A549 (cell line): ENCODE results near the gene CRYBG3. TPM values are rescaled to one million over a fixed set of nuclear protein-coding genes. Genes with fewer than 3 reads are reported as not detected.
A peak's percentile ranks its signal among the peaks of the same experiment; 100 is the strongest.

Source experiments
- ATAC-seq, 2 experiments: fragments of 200-7000 bp in 1 of 2; fragments of >200 bp in 1 of 2; cut with Nextera tagmentation in 1 of 2; cut with Tn5 transposase in 1 of 2; 3 replicates each; pipeline versions ENCODE4 v1.8.0 to v1.9.1; 2018 to 2020; ENCODE audit warnings: mild to moderate bottlenecking in 1 of 2, moderate library complexity in 1 of 2
- CTCF ChIA-PET: fragments of 300-600 bp; sonication (Branson Sonifier 250); formaldehyde crosslinking; extraction: SDS; loops from one replicate; lab custom pipeline; 2021; ENCODE audit warnings: antibody characterized with exemption, inconsistent platforms; lab: Yijun Ruan, JAX
- POLR2A ChIA-PET: fragments of 350-600 bp; formaldehyde crosslinking; extraction: SDS; loops from one replicate; lab custom pipeline; 2021; ENCODE audit warnings: antibody characterized with exemption, inconsistent platforms; lab: Yijun Ruan, JAX
- DNase-seq, 2 experiments: peaks; one replicate each; pipeline versions ENCODE4 v3.0.0 to v3.0.0-alpha.2; 2011 to 2016; ENCODE audit warnings: low read depth in 1 of 2, low spot score in 1 of 2
- FAIRE-seq: peaks from 2 replicates; lab custom pipeline; 2011; peaks lifted over from hg19 to GRCh38; lab: Jason Lieb, UNC
- H3K27ac ChIP-seq, 2 experiments: fragments of >200 bp; sonication (Bioruptor Twin); formaldehyde crosslinking; 3 replicates each; pipeline ENCODE4 v1.5.1; 2016 to 2017
- H3K4me1 ChIP-seq: fragments of >200 bp; sonication (Bioruptor Twin); formaldehyde crosslinking; 3 replicates; pipeline ENCODE4 v1.6.1; 2016
- H3K4me2 ChIP-seq: fragments of >200 bp; sonication (Bioruptor Twin); formaldehyde crosslinking; 3 replicates; pipeline ENCODE4 v1.6.1; 2016
- H3K4me3 ChIP-seq: fragments of >200 bp; sonication (Bioruptor Twin); formaldehyde crosslinking; 3 replicates; pipeline ENCODE4 v1.5.1; 2016
- H3K9me3 ChIP-seq: fragments of >200 bp; sonication (Bioruptor Twin); formaldehyde crosslinking; 3 replicates; pipeline ENCODE4 v1.6.1; 2016
- CBX2 ChIP-seq: fragments of 200-600 bp; sonication (generic); IDR thresholded peaks from 2 replicates; pipeline ENCODE4 v1.6.1; 2016; ENCODE audit warnings: low read depth, mild to moderate bottlenecking, borderline replicate concordance
- CEBPB ChIP-seq, 2 experiments: fragments of >200 bp in 1 of 2; sonication (Bioruptor Twin) in 1 of 2; formaldehyde crosslinking in 1 of 2; IDR thresholded peaks; 2 replicates each; pipeline ENCODE4 v1.6.1; 2012 to 2016
- CHD2 ChIP-seq: fragments of 150-350 bp; IDR thresholded peaks from 2 replicates; pipeline ENCODE4 v1.6.1; 2014; ENCODE audit warnings: low read length; ENCODE audit not compliant: partially characterized antibody
- CHD4 ChIP-seq: fragments of 200-600 bp; sonication (generic); IDR thresholded peaks from 2 replicates; pipeline ENCODE4 v1.6.1; 2016; ENCODE audit warnings: antibody characterized with exemption, mild to moderate bottlenecking, borderline replicate concordance
- E2F6 ChIP-seq: IDR thresholded peaks from 2 replicates; pipeline ENCODE4 v1.6.1; 2012; ENCODE audit warnings: low read depth, borderline replicate concordance
- EP300 ChIP-seq, 2 experiments: fragments of >200 bp; sonication (Bioruptor Twin); formaldehyde crosslinking; IDR thresholded peaks; 2 replicates in 1 of 2; 3 replicates in 1 of 2; pipeline ENCODE4 v1.6.1; 2016 to 2017
- HEYL ChIP-seq: fragments of 250-450 bp; sonication (Bioruptor Pico); IDR thresholded peaks from 2 replicates; pipeline ENCODE4 v1.8.0; 2021; ENCODE audit warnings: mild to moderate bottlenecking, moderate library complexity
- HOXB5 ChIP-seq: fragments of 250-450 bp; sonication (Bioruptor Pico); IDR thresholded peaks from 2 replicates; pipeline ENCODE4 v1.5.0; 2020; ENCODE audit warnings: mild to moderate bottlenecking, moderate library complexity
- KDM1A ChIP-seq: fragments of 200-600 bp; sonication (generic); IDR thresholded peaks from 2 replicates; pipeline ENCODE4 v1.6.1; 2016; ENCODE audit warnings: low read depth, mild to moderate bottlenecking
- KDM5A ChIP-seq: fragments of 200-600 bp; sonication (generic); IDR thresholded peaks from 2 replicates; pipeline ENCODE4 v1.6.1; 2016; ENCODE audit warnings: antibody characterized with exemption, mild to moderate bottlenecking
- MYC ChIP-seq: IDR thresholded peaks from 2 replicates; pipeline ENCODE4 v1.6.1; 2012; ENCODE audit warnings: mild to moderate bottlenecking, inconsistent platforms, low read length, improper control_type of control experiment, borderline replicate concordance
- NR3C1 ChIP-seq: fragments of >200 bp; sonication (Bioruptor Twin); formaldehyde crosslinking; IDR thresholded peaks from 3 replicates; pipeline ENCODE4 v1.6.1; 2017
- POLR2A ChIP-seq: IDR thresholded peaks from 2 replicates; pipeline ENCODE4 v1.6.1; 2012; ENCODE audit warnings: mild to moderate bottlenecking, low read length
- RAD21 ChIP-seq, 2 experiments: fragments of >200 bp in 1 of 2; sonication (Bioruptor Twin) in 1 of 2; formaldehyde crosslinking in 1 of 2; IDR thresholded peaks in 1 of 2; conservative IDR thresholded peaks in 1 of 2; 2 replicates in 1 of 2; 3 replicates in 1 of 2; pipeline ENCODE4 v1.6.1; 2012 to 2018; ENCODE audit warnings: inconsistent platforms in 1 of 2
- RCOR1 ChIP-seq: fragments of 150-350 bp; IDR thresholded peaks from 2 replicates; pipeline ENCODE4 v1.6.1; 2014; ENCODE audit warnings: antibody characterized with exemption, low read length, low read depth
- REST ChIP-seq: fragments of 200-600 bp; sonication (generic); IDR thresholded peaks from 2 replicates; pipeline ENCODE4 v1.6.1; 2016; ENCODE audit warnings: antibody characterized with exemption, mild to moderate bottlenecking, moderate library complexity
- RFX5 ChIP-seq: fragments of 450-650 bp; IDR thresholded peaks from 2 replicates; pipeline ENCODE4 v1.7.1; 2014; ENCODE audit warnings: antibody characterized with exemption, mild to moderate bottlenecking, moderate library complexity
- RNF2 ChIP-seq: fragments of 200-600 bp; sonication (generic); IDR thresholded peaks from 2 replicates; pipeline ENCODE4 v1.6.1; 2016; ENCODE audit warnings: low read depth, mild to moderate bottlenecking, antibody characterized with exemption, moderate library complexity, borderline replicate concordance
- TP53 ChIP-seq: fragments of 250-450 bp; sonication (Bioruptor Pico); IDR thresholded peaks from 2 replicates; pipeline ENCODE4 v1.5.0; 2021; ENCODE audit warnings: mild to moderate bottlenecking, moderate library complexity
- USF2 ChIP-seq: fragments of 450-650 bp; IDR thresholded peaks from 2 replicates; pipeline ENCODE4 v1.6.1; 2014; ENCODE audit warnings: antibody characterized with exemption
- ZC3H11A ChIP-seq: fragments of 450-650 bp; IDR thresholded peaks from 2 replicates; pipeline ENCODE4 v1.6.1; 2014; ENCODE audit warnings: antibody characterized with exemption, mild to moderate bottlenecking
- ZFP36 ChIP-seq: fragments of 450-650 bp; IDR thresholded peaks from 2 replicates; pipeline ENCODE4 v1.6.1; 2014; ENCODE audit warnings: borderline replicate concordance; ENCODE audit not compliant: partially characterized antibody
- ZNF302 ChIP-seq: fragments of 250-450 bp; sonication (Bioruptor Pico); IDR thresholded peaks from 2 replicates; pipeline ENCODE4 v1.9.0; 2021; ENCODE audit warnings: inconsistent platforms, mild to moderate bottlenecking, moderate library complexity
- WGBS: methylation state at CpG from one replicate; pipeline ENCODE4 v1.1.6; 2017; ENCODE audit errors: missing lambda C conversion rate; 5-methylcytosine and 5-hydroxymethylcytosine counted together
- polyA plus RNA-seq, 4 experiments: library from polyadenylated mRNA; depleted of rRNA in 3 of 4; stranded (reverse); fragments of >200 nt; fragmentation: RNase III in 1 of 4; extraction: RNeasy Plus Mini Kit Qiagen cat#74134 plus additional on column Dnase treatment in 1 of 4; gene quantifications; 2 replicates in 3 of 4; 3 replicates in 1 of 4; pipeline ENCODE4 v1.2.3, GENCODE V29; 2011 to 2017
- TF ChIP-seq, protein P1 (sequence below): fragments of >200 bp; sonication (Bioruptor Twin); formaldehyde crosslinking; IDR thresholded peaks from 3 replicates; pipeline ENCODE4 v1.6.1; 2016

The CRYBG3 gene
- polyA plus RNA-seq, 2 of the 4 experiments (the other 2 are of a cell fraction) = 3.6 to 8.7 TPM

DNA sequence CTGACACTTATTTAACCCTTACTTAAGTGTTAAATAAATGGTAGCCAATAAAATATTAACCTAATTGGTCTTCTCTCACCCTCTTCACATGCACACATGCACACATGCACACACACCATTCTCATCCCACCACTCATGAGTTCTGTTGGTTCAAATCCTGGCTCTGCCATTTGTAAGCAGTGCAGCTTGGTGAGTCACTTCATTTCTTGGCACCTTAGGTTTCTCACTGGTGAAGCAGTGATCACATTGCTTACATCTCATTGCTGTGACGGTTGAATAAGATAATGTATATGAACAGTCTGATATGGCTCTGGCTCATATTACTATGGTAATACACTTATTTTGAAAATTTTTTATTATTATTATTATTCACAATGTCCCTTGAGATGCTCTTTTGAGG, 116.6 kb downstream of the CRYBG3 start:
- ChIA-PET CTCF (no interaction called here), POLR2A (no interaction called here)
- FAIRE-seq (no peak), ATAC-seq (no peak), DNase-seq (no peak)
- H3K4me3 ChIP-seq = no peak overlapping the region
- no peak overlapping the region for H3K27ac ChIP-seq
- WGBS = 90% methylated on average over 1 of the region's 1 CpG
- H3K4me2 ChIP-seq = no peak overlapping the region
- H3K9me3 ChIP-seq = no peaks in the 10 kb centered on the region
- TF ChIP-seq NR3C1 (no peak), USF2 (no peak), MYC (no peak), CEBPB (IDR thresholded peaks at IDR 0.05) (no peak), TP53 (CRISPR knock-in tag) (no peak), RNF2 (no peak), KDM1A (no peak), CHD4 (no peak), EP300 (IDR thresholded peaks at IDR 0.05) (no peak), HOXB5 (CRISPR knock-in tag) (no peak), ZC3H11A (no peak), RCOR1 (no peak)
- TF ChIP-seq, protein P1, sequence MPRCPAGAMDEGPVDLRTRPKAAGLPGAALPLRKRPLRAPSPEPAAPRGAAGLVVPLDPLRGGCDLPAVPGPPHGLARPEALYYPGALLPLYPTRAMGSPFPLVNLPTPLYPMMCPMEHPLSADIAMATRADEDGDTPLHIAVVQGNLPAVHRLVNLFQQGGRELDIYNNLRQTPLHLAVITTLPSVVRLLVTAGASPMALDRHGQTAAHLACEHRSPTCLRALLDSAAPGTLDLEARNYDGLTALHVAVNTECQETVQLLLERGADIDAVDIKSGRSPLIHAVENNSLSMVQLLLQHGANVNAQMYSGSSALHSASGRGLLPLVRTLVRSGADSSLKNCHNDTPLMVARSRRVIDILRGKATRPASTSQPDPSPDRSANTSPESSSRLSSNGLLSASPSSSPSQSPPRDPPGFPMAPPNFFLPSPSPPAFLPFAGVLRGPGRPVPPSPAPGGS = no peak
- H3K4me1 ChIP-seq = no peaks in the 10 kb centered on the region

DNA sequence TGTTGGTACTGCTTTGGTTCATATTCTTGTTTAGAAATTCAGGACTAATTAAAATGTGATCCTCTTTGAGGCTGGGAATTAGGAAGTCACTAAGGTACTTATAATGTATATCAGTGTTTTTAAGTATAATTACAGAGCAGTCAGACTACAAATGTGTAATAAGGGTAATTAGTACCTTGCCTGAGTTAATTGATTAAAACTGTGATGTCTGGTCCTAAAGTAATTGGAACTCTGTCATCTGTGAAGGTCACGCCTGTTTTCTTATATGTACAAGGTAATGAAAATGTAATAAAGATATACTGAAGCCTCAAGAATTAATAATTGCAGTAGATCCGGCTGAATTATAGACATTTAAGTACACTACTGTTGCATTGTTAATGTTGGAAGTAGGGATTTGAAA, 117.6 kb downstream of the CRYBG3 start:
- H3K27ac ChIP-seq = no peak overlapping the region
- FAIRE-seq (no peak), ATAC-seq (no peak), DNase-seq (no peak)
- no peaks in the 10 kb centered on the region for H3K9me3 ChIP-seq
- no peak overlapping the region for H3K4me3 ChIP-seq
- no peak overlapping the region for H3K4me2 ChIP-seq
- 97% methylated on average over 2 of the region's 2 CpGs for WGBS
- TF ChIP-seq HEYL (CRISPR knock-in tag) = no peak
- TF ChIP-seq ZNF302 (CRISPR knock-in tag) = no peak
- TF ChIP-seq TP53 (CRISPR knock-in tag) = no peak
- TF ChIP-seq KDM5A = no peak
- TF ChIP-seq E2F6 = no peak
- no peak for TF ChIP-seq NR3C1
- TF ChIP-seq POLR2A = no peak
- no peak for TF ChIP-seq RFX5
- TF ChIP-seq CBX2 = no peak
- TF ChIP-seq CHD2 = no peak
- no peak for TF ChIP-seq HOXB5 (CRISPR knock-in tag)
- POLR2A ChIA-PET = no interaction called here
- H3K4me1 ChIP-seq = no peaks in the 10 kb centered on the region
- CTCF ChIA-PET = no interaction called here

DNA sequence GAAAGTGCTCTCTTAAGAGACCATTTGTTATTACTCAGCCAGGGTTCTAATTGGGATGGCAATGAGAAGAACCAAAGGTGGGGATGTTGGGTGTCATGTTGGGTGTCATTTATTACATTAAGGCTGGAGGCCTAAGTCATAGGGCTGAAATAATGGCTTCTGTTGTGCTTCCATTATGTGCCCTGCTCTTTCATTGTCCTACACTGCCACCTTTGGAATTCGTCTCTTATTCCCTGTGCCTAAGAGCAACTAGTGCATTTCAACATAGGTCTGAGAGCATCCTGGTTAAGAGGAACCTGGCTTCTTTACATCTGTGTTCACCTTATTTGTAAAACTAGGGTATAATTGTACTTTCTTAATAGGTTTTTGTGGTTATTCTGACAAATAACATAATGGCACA, 118.2 kb downstream of the CRYBG3 start:
- no peak overlapping the region for H3K4me2 ChIP-seq
- ChIA-PET POLR2A (no interaction called here), CTCF (interaction anchor here (0.7 kb wide), 1 partner anchor 49 kb away, joined by 3 read pairs; no protein-coding TSS in a partner anchor)
- H3K27ac ChIP-seq = no peak overlapping the region
- ATAC-seq = peak in 1 of 2 experiments; percentile 71; a peak in 3 of 6 replicates
- DNase-seq = peak in 1 of 2 experiments; percentile 6
- TF ChIP-seq ZFP36 (no peak), RAD21 (conservative IDR thresholded peaks at IDR 0.05 in 1 of 2, IDR thresholded peaks at IDR 0.05 in 1 of 2) (0 out of 5 replicates have a peak, but pooled peaks of 1 of the 2 experiments have one; percentile 24), REST (no peak), CHD2 (no peak)
- H3K9me3 ChIP-seq = no peaks in the 10 kb centered on the region
- no peaks in the 10 kb centered on the region for H3K4me1 ChIP-seq
- 70% methylated on average over 1 of the region's 1 CpG for WGBS
- no peak overlapping the region for H3K4me3 ChIP-seq
- no peak for FAIRE-seq
